HG03103 (cell line): ENCODE results near the gene FOXK1.
"Not testable (repeated sequence)": the region's sequence is repeated elsewhere in the genome, so short reads cannot be mapped to it uniquely, and the experiment has no call there.

ENCODE experiments used
- ATAC-seq: cut with Tn5 transposase; IDR thresholded peaks from one replicate; pipeline ENCODE4 v1.9.1; 2021; ENCODE audit warnings: low read depth; ENCODE audit not compliant: unreplicated experiment

The FOXK1 gene

DNA sequence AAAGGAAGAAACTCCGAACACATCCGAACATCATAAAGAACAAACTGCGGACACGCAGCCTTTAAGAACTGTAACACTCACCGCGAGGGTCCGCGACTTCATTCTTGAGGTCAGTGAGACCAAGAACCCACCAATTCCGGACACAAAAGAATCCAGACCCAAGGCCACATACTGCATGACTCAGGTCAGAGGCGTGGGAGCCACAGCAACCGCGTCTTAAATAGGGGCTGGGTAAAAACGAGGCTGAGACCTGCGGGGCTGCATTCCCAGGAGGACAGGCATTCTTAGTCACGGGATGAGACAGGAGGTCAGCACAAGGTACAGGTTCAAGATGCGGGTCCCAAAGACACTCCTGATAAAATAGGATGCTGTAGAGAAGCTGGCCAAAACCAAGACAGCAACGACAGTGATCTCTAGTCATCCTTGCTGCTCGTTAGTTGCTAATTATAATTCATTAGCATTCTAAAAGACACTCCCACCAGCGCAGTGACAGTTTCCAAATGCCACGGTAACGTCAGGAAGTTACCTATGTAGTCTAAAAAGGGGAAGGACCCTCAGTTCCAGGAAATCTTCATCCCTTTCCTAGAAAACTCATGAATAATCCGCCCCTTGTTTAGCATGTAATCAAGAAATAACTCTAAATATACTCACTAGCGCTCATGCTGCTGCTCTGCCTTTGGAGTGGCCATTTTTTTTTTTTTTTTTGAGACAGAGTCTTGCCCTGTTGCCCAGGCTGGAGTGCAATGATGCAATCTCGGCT, 112.7 kb downstream of the FOXK1 start:
- ATAC-seq, result no peak

DNA sequence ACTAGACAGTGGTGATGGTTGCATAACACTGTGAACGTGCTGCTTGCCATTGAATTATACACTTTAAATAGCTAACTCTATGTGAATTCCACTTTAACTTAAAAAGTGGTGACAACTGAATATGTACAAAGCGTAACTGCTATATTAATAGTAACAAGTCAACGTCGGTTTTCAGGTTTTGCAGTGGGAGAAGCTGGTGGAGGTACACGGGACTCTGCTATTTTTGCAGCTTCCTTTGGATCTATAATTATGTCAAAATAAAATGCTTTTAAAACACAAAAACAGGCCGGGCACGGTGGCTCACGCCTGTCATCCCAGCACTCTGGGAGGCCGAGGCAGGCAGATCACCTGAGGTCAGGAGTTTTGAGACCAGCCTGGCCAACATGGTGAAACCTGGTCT, 114.4 kb downstream of the FOXK1 start:
- ATAC-seq, result no peak

DNA sequence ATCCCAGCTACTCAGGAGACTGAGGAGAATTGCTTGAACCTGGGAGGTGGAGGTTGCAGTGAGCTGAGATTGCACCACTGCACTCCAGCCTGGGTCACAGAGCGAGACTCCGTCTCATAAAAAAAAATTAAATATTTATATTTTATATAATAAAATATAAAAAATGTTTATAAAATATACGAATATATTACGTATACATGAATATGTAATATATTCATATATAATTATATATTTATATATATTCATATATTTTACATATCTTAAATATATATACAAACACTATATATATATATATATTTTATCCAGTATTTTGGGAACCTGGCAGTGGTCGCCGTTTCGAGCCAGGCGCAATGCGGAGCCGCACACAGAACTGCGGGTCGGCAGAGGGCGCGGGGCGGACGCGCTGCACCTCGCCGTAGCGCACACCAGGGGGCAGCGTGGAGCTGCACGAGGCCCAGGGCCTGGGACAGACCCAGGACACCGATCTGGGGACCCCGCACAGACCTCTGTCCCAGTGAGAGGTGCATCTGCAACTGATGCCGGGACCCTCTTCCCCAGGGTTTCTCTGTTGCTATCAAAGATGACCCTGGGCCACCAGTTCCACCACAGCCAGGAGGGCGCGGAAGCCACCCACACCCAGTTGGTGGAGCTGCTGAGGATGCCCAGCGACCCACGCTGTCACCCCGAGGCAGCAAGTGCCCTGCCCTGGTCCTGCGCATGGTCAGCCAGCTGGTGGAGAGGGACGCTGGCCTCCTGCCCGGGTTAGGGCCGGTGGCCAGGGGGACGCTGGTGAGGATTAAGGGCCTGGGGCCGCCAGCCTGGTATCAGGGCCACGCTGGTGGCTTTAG, 116.0 kb downstream of the FOXK1 start:
- ATAC-seq, result peak; percentile 97

DNA sequence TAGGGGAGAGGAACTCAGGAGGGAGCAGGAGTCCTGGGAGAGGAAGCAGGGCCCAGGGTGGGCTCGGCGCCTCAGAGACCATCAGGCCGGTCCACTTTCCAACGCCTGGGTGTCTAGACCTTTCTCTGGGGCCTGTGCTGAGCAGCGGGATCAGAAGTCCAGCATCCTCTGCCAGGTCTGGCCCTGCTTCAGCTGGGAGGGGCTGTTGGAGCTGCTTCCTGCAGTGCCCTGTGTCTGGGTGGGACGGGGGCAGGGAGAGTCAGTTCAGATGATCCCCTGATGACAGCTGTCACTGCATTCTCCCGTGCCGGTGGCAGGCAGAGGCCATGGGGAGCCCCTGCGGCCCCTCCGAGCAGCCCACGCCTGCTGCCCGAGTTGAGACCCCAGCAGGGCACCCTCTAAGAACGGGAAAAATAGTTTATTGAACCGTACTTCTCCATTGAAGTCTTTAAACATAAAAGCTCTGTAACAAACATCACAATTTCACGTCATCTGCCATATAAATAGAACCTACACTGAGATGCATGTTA, 116.7 kb downstream of the FOXK1 start:
- no peak for ATAC-seq

DNA sequence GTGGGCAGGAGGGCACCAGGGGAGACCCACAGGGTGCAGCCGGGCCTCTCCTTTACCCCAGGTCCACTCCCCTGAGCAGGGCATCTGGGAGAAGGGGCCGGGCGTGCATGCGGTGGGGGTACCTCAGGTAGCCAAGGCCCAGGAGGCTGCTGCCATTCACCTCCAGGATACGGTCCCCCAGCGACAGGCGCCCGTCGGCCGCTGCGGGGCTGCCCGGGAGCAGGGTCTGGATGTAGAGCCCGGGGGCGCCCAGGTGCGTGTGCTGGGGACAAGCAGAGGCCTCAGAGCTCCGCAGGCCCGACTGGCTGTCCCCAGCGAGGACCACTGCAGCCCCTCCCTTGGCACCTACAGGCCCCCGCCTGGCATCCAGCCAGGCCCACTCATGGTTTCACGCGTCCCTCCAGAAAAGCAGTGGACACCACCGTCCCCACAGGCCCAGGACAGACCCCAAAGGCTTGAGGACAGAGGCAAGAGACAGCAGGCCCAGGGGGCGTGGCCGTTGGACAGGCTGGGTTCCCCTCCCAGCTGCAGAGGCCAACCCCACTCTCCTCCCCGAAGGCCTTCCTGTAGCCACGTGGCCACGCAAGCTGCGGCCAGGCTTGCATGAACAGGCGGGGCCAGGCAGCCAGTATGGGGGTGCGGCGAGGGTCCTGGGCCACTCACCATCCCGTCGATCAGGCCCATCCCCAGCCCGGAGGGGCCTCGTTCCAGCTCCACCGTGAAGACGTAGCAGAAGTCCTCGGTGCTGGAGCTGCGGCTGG, 117.6 kb downstream of the FOXK1 start:
- no peak for ATAC-seq

DNA sequence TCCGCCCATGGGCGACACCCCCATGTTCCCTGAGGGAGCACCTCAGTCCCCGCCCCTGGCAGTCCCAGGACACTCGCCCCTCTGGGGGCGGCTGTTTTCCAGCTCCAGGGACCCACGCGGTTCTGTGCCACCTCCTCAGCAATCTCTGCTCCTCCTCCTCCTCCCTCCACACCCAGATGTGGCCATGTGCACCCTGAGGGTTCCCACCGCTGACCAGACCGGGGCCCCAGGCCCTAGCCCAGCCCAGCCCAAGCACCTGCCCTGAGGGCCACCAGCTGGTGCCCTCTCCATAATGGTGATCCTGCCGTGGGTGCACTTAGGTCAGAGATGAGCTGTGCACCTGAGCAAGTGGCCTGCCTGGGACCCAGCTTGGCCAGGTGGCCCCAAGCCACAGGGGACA, 118.4 kb downstream of the FOXK1 start:
- ATAC-seq, result no peak

DNA sequence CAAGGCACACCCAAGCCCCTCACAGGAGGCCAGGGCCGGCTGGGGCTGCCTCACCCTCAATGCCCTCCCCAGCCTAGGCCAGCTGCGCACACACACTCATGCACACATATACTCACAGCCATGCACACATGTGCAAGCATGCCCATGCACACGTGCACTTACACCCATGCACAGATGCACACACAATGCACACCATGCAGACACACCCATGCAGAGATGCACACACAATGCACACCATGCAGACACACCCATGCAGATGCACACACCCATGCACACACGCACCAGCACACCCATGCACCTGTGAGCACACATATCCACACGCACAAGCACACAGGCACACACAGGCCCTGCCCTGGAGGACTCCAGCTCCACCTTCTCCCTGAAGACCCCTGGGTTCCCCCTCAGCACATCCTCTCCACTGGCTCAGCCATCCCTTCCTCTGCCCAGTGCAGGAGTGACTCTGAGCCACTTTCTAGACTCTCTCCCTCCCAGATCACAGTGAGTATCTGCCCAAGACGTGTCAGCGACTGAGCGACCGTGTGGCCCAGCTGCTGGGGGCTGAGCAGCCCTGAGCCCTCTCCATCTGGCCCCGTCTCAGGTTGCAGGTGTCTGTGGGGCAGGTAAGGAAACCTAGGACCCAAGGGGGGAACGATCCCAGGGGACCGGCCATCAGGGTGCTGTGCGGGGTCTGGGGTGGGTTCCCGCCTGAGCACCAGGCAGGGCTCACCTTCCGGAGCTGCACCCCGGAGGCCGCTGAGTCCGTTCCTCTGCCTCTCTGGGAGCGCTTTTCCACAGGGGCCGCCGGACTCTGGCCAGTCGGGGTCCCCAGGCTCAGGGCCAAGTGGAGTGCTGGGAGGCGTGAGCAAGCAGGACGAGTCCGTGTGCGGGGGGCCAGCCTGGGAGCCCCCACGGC, 119.1 kb downstream of the FOXK1 start:
- no peak for ATAC-seq

DNA sequence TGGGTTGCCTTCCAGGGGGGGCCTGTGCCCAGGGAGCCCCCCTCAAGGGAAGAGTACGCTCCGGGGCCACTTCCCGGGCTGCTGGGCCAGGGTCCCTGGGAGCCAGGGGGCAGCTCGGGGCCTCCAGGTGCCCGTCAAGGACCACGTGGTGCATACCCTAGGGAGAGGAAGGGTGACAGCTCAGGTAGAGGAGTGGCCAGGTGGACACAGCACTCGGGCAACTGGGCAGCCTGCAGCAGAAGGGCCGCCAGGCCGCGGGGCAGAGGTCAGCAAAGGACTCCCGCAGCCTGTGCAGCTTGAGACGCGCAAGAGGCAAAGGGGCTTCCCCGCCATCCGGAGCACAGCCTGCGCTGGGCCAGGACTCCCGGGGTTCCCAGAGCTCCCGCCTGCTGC, 119.7 kb downstream of the FOXK1 start:
- no peak for ATAC-seq

DNA sequence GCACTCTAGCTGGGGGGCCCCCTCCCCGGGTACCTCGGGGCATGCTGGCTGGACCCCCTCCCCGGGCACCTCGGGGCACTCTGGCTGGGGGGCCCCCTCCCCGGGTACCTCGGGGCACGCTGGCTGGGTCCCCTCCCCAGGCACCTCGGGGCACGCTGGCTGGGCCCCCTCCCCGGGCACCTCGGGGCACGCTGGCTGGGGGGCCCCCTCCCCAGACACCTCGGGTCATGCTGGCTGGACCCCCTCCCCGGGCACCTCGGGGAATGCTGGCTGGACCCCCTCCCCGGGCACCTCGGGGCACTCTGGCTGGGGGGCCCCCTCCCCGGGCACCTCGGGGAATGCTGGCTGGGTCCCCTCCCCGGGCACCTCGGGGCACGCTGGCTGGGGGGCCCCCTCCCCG, 120.5 kb downstream of the FOXK1 start:
- not testable (repeated sequence) for ATAC-seq

DNA sequence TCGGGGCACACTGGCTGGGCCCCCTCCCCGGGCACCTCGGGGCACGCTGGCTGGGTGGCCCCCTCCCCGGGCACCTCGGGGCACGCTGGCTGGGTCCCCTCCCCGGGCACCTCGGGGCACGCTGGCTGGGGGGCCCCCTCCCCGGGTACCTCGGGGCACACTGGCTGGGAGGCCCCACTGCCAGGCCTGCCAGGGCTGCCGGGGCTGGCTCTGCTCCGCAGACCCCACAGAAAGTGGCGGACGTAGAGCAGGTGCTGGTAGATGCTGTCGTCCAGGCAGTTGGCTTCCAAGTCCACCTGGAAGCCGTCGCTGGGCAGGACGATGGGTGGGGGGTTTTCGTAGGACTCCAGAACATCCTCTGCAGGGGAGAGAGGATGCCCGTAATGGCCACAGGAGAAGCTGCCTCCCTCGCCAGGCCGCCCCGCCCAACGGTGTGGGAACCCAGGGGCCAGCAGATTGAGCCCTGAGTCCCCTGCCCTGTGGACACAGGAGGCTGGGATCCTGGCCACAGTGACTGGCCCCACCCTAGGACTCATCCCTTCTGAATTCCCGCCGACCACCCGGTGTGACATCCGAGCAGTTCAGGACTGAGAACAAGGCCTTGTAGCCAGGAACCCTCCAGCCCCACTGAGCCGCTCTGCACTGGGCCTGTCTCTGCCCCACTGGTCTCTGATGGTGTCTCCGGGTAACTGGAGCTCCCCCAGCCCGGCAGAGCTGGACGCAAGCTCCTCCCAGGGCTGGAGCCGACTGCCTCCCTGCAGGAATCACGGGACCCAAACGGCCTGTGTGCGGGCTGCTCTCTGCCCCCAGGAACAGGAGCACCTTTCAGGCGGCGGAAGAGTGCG, 121.5 kb downstream of the FOXK1 start:
- ATAC-seq, result no peak

DNA sequence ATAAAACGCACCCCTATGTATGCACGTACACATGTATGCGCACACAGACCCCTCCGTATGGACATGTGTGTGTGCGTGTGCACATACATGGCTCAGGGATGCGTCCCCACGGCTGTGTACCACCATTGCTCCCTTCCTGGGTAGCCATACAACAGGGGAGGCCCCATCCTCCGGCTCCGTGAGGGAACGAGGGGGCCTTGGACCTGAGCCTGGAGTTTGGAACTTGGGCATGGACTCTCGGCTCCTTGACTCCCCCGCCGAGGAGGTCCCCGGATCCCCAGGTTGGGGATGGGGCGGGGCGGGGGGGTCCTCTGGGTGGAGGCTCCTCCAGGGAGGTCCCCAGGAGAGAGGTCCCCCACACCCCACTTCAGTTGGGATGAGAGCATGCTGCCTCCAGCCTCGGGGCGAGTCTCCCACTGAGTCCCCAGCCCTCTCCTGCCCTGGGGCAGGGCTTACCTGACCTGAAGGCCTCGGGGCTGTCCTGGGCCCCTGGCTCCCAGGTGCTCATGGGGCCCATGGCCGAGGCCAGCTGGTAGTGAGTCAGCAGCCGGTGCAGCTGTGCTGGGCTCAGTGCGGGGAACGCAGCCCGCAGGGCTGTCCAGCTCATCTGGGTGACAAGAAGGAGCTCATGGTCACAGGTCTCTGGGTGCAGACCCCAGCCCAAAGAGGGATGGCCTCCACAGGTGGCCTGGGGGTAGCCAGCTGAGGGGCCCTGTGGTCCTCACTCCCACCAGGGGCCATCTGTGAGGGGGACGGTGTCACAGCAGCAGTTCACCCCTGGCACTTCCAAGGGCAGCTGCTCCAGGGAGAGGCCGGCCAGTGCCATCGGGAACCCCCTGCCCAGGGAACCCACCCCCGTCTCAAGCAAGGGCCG, 123.3 kb downstream of the FOXK1 start:
- no peak for ATAC-seq

DNA sequence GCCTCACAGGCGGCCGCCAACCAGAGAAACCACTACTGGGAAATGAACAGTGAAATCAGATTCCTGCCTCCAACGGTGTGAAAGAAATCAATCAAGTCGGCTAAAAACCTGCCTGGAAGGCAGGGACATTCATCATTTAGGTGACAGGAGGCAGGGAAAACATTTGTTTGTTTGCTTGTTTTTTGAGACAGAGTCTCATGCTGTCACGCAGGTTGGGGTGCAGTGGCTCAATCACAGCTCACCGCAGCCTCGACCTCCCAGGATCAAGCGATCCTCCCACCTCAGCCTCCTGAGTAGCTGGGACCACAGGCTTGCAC, 123.8 kb downstream of the FOXK1 start:
- no peak for ATAC-seq

DNA sequence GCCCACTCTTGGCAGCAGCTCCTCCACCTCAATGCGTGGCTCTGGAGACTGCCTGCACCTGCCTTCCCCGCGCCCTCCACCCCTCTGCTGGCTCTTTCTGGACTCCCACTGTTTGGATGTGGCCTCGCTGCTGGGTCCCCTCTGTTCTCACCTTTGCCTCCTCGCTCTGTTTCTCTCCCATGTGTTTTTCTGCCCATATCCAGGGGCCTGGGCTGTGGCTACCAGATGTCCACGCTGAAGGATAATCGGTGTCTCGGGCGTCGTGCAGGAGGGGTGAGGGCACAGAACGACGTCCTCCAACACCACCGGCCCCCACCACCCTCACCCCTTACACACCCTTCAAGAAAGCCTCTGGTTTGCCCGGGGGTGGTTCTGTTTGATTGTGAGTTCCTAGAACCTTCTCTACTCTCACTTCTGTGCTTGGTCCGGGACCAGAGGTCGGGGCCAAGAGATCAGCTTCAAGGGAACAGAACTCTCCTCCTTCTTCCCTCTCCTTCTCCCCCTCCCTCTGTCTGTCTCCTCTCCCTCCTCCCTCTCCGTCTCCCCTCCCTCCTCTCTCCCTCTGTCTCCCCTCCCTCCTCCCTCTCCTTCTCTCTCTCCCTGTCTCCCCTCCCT, 125.0 kb downstream of the FOXK1 start:
- ATAC-seq, result no peak

DNA sequence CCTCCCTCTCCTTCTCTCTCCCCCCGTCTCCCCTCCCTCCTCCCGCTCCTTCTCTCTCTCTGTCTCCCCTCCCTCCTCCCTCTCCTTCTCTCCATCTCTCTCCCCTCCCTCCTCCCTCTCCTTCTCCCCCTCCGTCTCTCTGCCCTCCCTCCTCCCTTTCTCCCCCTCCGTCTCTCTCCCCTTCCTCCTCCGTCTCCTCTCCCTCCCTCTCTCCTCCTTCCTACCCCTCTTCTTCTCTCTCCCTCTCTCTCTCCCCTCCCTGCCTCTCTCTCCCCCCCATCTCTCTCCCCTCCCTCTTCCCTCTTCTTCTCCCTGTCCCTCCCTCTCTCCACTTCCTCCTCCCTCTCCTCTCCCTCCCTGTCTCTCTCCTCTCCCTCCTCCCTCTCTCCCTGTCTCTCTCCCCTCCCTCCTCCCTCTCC, 125.5 kb downstream of the FOXK1 start:
- ATAC-seq, result no peak

DNA sequence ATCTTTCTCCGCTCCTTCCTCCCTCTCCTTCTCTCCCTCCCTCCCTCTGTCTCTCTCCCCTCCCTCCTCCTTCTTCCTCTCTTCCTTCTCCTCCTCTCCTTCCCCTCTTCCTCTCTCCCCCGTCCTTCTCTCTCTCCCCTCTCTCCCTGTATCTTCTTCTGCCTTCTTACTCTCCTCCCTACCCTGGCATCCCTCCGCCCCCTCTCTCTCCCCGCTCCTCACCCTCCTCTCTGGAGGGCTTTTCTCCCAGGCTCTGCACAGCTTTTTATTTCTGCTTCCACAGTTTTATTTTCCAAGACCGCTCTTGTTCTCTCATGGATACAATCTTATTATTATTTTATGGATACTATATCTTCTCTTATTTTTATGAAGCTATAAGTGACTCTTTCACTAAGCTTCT, 125.9 kb downstream of the FOXK1 start:
- ATAC-seq, result no peak

DNA sequence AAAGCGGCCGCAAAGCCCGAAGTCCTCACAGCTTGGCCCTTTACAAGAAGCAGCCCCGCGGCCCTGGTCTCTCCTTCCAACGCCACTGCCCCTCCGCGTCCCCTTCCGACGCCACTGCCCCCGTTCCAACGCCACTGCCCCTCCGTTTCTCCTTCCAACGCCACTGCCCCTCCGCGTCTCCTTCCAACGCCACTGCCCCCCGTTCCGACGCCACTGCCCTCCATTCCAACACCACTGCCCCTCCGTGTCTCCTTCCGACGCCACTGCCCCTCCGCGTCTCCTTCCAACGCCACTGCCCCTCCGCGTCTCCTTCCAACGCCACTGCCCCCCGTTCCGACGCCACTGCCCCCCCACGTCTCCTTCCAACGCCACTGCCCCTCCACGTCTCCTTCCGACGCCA, 126.5 kb downstream of the FOXK1 start:
- no peak for ATAC-seq

DNA sequence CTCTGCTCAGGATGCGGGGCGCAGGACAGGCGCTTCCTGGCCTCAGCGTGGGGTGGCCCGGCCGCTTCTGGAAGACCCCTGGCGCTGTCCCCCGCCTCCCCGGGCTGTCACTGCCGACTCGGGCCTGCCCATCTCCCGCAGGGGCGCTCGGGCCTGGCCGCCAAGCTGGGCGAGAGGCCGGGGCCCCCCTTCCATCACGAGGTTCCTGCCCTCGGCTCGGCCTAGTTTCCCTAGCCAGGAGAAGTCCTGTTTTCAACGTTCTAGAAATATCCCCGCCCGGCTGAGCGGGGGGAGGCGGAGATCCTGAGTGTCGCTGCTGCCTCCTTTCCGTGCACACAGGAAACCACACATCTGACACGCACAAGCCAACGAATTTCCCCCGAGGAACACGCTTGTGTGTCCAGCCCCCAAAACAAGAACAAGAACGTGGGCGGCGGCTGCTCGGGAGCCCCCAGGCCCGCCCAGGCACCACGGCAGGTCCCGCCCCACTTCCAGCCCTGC, 127.0 kb downstream of the FOXK1 start:
- ATAC-seq, result no peak

DNA sequence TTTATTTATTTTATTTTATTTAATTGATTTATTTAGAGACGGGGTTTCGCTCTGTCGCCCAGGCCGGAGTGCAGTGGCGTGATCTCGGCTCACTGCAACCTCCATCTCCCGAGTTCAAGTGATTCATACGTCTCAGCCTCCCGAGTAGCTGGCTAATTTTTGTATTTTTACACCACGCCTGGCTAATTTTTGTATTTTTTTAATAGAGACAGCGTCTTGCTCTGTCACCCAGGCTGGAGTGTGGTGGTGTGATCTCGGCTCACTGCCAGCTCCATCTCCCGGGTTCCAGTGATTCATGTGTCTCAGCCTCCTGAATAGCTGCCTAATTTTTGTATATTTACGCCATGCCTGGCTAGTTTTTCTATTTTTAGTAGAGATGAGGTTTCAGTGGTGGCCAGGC, 127.6 kb downstream of the FOXK1 start:
- ATAC-seq, result no peak
